ENCODE measurements around the gene TEX10.

DNA sequence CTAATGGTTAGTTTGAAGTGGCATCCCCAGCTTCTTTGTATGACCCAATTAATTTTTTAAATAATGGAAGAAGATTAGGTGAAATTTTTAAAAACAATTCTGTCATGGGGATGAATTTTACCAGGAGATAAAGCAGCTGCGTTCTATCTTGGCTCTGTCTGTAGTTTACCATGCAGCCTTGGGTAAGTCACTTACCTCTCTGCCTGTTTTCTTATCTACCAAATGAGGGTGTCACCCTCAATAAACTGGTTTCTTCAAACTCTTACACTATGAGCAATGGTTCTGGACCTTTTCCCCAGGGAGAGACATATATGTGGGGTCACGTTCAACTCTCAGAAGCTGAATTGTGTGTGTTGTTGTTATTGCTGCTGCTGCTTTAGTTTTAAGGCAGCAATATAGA lies 71.7 kb downstream of the TEX10 start:
- TF ChIP-seq, protein P1, sequence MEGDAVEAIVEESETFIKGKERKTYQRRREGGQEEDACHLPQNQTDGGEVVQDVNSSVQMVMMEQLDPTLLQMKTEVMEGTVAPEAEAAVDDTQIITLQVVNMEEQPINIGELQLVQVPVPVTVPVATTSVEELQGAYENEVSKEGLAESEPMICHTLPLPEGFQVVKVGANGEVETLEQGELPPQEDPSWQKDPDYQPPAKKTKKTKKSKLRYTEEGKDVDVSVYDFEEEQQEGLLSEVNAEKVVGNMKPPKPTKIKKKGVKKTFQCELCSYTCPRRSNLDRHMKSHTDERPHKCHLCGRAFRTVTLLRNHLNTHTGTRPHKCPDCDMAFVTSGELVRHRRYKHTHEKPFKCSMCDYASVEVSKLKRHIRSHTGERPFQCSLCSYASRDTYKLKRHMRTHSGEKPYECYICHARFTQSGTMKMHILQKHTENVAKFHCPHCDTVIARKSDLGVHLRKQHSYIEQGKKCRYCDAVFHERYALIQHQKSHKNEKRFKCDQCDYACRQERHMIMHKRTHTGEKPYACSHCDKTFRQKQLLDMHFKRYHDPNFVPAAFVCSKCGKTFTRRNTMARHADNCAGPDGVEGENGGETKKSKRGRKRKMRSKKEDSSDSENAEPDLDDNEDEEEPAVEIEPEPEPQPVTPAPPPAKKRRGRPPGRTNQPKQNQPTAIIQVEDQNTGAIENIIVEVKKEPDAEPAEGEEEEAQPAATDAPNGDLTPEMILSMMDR (IDR thresholded peaks at IDR 0.05), result no peak
- no peak for TF ChIP-seq POLR2A (IDR thresholded peaks at IDR 0.05)
